HG02840 (cell line): ENCODE results near the gene SUGCT.

Experiments
- ATAC-seq: cut with Tn5 transposase; IDR thresholded peaks from one replicate; pipeline ENCODE4 v1.9.1; 2021; ENCODE audit warnings: mild to moderate bottlenecking, moderate library complexity, moderate number of reproducible peaks; ENCODE audit not compliant: unreplicated experiment, low FRiP score

SUGCT gene

GRCh38 chr7:40796723-40797122, 661.9 kb downstream of the SUGCT start:
- ATAC-seq, result no peak

GRCh38 chr7:40798613-40799012, 663.8 kb downstream of the SUGCT start:
- ATAC-seq, result no peak

GRCh38 chr7:40799493-40800403, 664.9 kb downstream of the SUGCT start:
- no peak for ATAC-seq

- ATAC-seq, result no peak
Observed at GRCh38 chr7:40800771-40801170, 666.0 kb downstream of the SUGCT start.

- ATAC-seq, result no peak
Observed at GRCh38 chr7:40802497-40802896, 667.7 kb downstream of the SUGCT start.

- no peak for ATAC-seq
Observed at GRCh38 chr7:40804477-40805215, 669.8 kb downstream of the SUGCT start.

GRCh38 chr7:40805361-40805760, 670.6 kb downstream of the SUGCT start:
- no peak for ATAC-seq

- no peak for ATAC-seq
Observed at GRCh38 chr7:40808378-40808942, 673.7 kb downstream of the SUGCT start.

GRCh38 chr7:40810274-40810673, 675.5 kb downstream of the SUGCT start:
- no peak for ATAC-seq

- no peak for ATAC-seq
Observed at GRCh38 chr7:40811666-40812065, 676.9 kb downstream of the SUGCT start.

GRCh38 chr7:40815022-40815421, 680.2 kb downstream of the SUGCT start:
- no peak for ATAC-seq

- ATAC-seq, result no peak
Observed at GRCh38 chr7:40815512-40815911, 680.7 kb downstream of the SUGCT start.

GRCh38 chr7:40822861-40823260, 688.1 kb downstream of the SUGCT start:
- no peak for ATAC-seq

- no peak for ATAC-seq
Observed at GRCh38 chr7:40824461-40824860, 689.7 kb downstream of the SUGCT start.

GRCh38 chr7:40826411-40827221, 691.8 kb downstream of the SUGCT start:
- ATAC-seq, result no peak

GRCh38 chr7:40827222-40828085, 692.6 kb downstream of the SUGCT start:
- no peak for ATAC-seq

- ATAC-seq, result no peak
Observed at GRCh38 chr7:40828686-40829600, 694.1 kb downstream of the SUGCT start.

GRCh38 chr7:40833191-40833887, 698.5 kb downstream of the SUGCT start:
- ATAC-seq, result no peak
